ENCODE results near the gene HPRT1.

Gene HPRT1

DNA sequence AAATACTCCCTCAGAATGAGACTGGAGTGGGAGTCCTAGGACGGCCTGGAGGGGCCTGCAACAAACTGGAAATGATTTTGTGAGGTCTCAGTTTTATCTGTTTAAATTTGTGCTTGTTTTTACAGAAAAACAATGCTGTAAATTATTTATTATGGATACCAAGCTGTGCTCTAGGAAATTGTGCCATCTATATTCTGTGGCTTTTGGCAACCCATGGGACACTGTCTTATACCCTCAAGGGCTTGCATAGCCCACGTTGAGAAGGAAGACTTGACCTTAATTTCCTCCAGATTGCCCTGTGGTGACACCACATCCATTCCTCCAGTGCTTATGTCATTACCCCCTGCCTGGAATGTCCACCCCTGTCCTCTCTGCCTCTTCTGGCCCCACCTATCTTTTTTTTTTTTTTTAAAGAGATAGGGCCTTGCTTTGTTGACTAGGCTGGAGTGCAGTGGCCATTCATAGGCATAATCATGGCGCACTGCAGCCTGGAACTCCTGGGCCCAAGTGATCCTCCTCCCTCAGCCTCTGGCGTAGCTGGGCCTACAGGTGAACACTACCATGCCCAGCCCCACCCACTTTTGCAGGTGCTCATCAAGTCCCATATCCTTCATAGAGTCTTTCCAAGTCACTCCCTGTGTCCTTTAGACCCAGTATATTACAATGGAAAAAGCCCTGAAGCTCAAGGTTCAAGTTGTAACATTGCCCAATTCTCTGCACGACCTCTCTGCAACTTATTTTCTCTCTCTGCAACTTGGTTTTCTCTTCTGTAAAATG is 77.4 kb downstream of the HPRT1 start:
- peak; percentile 80 for DNase-seq (ENCODE audit: low read depth)
- no peak overlapping the region for H3K4me3 ChIP-seq (ENCODE audit: low read depth, low read length)
- TF ChIP-seq, protein P1, sequence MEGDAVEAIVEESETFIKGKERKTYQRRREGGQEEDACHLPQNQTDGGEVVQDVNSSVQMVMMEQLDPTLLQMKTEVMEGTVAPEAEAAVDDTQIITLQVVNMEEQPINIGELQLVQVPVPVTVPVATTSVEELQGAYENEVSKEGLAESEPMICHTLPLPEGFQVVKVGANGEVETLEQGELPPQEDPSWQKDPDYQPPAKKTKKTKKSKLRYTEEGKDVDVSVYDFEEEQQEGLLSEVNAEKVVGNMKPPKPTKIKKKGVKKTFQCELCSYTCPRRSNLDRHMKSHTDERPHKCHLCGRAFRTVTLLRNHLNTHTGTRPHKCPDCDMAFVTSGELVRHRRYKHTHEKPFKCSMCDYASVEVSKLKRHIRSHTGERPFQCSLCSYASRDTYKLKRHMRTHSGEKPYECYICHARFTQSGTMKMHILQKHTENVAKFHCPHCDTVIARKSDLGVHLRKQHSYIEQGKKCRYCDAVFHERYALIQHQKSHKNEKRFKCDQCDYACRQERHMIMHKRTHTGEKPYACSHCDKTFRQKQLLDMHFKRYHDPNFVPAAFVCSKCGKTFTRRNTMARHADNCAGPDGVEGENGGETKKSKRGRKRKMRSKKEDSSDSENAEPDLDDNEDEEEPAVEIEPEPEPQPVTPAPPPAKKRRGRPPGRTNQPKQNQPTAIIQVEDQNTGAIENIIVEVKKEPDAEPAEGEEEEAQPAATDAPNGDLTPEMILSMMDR (conservative IDR thresholded peaks at IDR 0.05; ENCODE audit: low read depth, low read length) = no peak

DNA sequence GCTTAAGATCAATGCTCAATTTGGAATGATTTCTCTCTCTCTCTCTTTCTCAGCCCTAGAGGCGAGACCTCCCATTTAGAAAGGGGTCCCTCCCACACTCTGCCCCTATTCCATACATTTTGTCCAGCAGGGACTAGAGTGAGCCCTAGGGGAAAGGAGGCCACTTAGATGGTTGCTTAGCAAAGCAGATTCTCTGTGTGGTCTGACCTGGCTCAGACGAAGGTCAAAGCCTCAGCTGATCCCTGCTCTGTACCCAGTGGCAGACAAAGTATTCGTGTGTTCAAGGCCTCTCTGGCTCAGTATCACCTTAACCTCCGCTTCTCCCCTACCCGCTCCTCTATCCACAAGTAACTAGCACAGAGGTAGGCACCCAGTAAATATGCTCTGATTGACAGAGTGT is 78.4 kb downstream of the HPRT1 start:
- TF ChIP-seq, protein P1 (conservative IDR thresholded peaks at IDR 0.05; ENCODE audit: low read depth, low read length) = no peak
- DNase-seq (ENCODE audit: low read depth) = no peak
- H3K4me3 ChIP-seq (ENCODE audit: low read depth, low read length) = no peak overlapping the region

DNA sequence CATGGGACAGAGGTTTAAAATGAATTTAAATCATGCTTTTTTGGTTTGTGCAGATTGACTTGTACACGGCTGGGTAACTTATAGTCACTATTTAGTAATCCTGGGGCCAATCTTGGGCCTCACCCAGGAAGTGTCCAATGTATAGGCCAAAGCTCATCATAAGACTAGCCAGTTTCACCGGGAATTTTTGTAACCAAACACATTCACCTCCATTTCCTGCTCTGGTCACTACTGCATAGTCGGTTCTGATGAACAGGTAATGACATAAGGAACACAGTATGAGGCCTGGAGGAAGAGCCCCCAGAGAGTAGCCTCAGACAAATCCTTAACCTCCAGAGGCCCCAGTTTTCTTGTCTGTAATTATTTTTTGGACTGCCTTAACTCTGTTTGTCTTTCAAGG is 81.9 kb downstream of the HPRT1 start:
- TF ChIP-seq, protein P1 (conservative IDR thresholded peaks at IDR 0.05; ENCODE audit: low read depth, low read length) = no peak
- DNase-seq (ENCODE audit: low read depth) = no peak
- no peak overlapping the region for H3K4me3 ChIP-seq (ENCODE audit: low read depth, low read length)

DNA sequence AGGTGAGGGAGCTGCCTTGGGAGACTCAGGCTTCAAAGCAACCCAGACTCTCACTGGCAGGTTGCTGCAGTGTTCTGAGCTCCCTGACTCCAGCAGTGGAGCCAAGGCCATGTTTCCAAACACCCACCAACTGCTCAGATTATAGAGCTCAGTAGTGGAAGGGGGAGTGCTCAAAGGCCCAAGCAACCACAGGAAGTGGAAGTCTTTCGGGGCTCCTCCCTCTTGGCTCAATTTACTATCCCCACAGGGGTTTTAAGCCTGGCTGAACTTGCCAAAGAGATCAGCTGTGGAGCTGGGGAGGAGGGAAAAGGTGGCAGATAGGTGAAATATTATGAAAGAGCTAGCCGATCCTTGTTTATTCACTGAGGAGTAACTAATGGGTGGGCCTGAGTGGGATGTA is 82.5 kb downstream of the HPRT1 start:
- H3K4me3 ChIP-seq (ENCODE audit: low read depth, low read length) = no peak overlapping the region
- peak; percentile 86 for DNase-seq (ENCODE audit: low read depth)
- TF ChIP-seq, protein P1 (conservative IDR thresholded peaks at IDR 0.05; ENCODE audit: low read depth, low read length) = no peak

DNA sequence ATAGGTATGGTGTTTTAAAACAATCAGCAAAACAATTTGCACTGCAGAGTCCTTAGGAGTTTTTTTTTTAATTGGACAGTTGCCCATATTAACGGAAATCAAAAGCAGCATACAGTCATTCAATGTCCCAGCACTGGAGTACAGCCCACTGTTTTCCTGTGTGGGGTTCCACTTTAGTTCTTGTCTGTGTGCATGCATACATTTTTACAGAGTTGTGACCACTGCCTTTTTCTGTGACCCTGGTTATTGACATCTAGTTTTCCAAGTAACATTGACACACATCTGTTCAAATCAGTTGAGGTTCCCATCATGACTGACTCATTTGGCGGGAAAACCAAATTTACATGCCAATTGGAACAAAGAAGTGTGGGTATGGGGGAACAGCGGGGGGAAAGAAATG is 83.3 kb downstream of the HPRT1 start:
- no peak overlapping the region for H3K4me3 ChIP-seq (ENCODE audit: low read depth, low read length)
- no peak for DNase-seq (ENCODE audit: low read depth)
- TF ChIP-seq, protein P1 (conservative IDR thresholded peaks at IDR 0.05; ENCODE audit: low read depth, low read length) = no peak

DNA sequence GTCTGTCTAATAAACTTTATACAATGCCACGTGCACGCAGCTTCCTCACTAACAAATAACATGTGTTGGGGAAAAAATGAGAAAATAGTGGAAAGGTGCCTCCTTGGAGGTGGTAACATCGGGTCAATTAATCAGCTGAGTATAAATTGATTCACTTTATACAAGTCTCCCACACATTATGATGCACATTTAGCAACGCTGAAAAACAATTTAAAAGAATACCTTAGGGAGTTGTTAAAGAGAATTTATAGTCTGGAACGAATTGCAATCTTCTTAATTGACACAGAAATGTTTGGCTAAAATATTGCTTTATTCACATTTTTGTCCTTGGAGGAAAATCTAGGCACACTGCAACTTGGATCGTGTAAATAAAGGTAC is 84.2 kb downstream of the HPRT1 start:
- no peak for DNase-seq (ENCODE audit: low read depth)
- TF ChIP-seq, protein P1 (conservative IDR thresholded peaks at IDR 0.05; ENCODE audit: low read depth, low read length) = no peak
- no peak overlapping the region for H3K4me3 ChIP-seq (ENCODE audit: low read depth, low read length)

DNA sequence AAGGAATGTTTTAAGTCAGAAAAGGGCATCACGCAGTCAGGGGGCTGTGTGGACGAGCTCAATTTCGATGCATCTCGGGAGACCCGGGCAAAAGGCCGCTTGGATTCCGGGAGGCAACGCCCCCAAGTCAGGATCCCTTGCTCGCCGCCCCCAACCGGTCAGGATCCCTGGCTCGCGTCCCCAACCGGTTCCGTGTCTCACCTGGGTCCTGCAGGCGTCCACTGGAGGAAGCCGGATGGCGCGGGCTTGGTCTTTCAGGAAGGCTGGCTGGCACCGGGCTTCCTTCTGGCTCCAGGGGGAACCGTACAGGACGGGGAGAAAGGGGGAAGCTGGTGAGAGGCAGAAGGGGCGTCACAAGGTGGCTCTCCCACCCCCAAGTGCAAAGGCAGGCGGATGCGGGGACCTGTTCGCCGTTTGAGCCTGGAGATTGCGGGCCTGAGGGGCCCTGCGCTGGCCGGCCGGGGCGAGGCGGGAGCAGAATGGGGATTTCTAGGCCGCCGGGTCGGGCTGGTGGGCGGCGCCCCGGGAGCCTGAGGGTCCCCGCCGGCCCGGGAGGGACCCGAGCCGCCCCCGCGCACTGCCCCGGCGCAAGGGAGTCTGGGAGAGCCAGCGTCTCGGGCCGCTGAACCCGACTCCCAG is 84.7 kb downstream of the HPRT1 start:
- peak overlapping the region; percentile 46 for H3K4me3 ChIP-seq (ENCODE audit: low read depth, low read length)
- DNase-seq (ENCODE audit: low read depth) = no peak
- TF ChIP-seq, protein P1 (conservative IDR thresholded peaks at IDR 0.05; ENCODE audit: low read depth, low read length) = no peak
